ENCODE measurements around the gene DOK5. TPM values are rescaled to one million over a fixed set of nuclear protein-coding genes. Genes with fewer than 3 reads are reported as not detected.

DOK5 gene
- total and polyA plus RNA-seq, 2 donors (not counting 3 experiments of a cell fraction or from before 2014, with no cell fraction given): 3.5 to 14.2 TPM

DNA sequence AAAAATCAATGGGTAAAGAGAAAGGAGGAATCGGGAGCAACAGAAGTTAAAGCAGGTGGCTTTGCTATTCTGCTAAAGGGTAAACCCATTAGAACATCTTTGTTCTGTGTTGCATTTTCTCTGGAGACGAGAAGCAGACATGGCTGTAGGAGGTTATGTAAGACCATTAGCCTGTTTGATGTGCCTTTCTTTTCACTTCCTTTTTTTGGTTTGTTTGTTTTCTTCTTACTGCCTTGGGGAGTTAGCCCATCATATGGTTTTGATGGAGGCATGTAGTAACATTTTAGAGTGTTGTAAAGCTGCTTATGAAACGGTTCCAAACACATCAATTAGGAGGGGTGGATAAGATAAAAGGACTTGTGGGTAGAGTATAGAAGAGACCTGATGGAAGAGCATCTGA, 131.0 kb downstream of the DOK5 start:
- H3K79me2 ChIP-seq (ENCODE audit: control insufficient read depth, insufficient read depth, low read length): no peaks in the 10 kb centered on the region
- dilution Hi-C loops (cut with MboI; ENCODE audit: extremely low pct_ligation_motif_present, low sequenced_read_pairs): no loop called here
- H3K36me3 ChIP-seq (ENCODE audit: control insufficient read depth in 2 of 2, extremely low read depth in 1 of 2, insufficient read depth in 2 of 2, low read length in 2 of 2): no peaks in the 10 kb centered on the region
- no peak overlapping the region for H3K4me2 ChIP-seq (ENCODE audit: insufficient read depth, low read length)
- no peaks in the 10 kb centered on the region for H3K4me1 ChIP-seq (ENCODE audit: control insufficient read depth, extremely low read depth, insufficient read depth, low read length)
- H3K4me3 ChIP-seq (replicated peaks in 1 of 3; ENCODE audit: insufficient read depth in 1 of 3, low read depth in 1 of 3, low read length in 3 of 3): no peak overlapping the region
- no peaks in the 10 kb centered on the region for H3K27me3 ChIP-seq (ENCODE audit: control insufficient read depth in 2 of 2, insufficient read depth in 2 of 2, low read length in 2 of 2)
- FAIRE-seq (no peak), DNase-seq (ENCODE audit: low read depth, low spot score) (no peak)
- no TSS peak for BruUV-seq (replicated peaks)
- H3K9me1 ChIP-seq (replicated peaks; ENCODE audit: control insufficient read depth, extremely low read depth, insufficient read depth, low read length): no peaks in the 10 kb centered on the region
- no peak overlapping the region for H2AFZ ChIP-seq (ENCODE audit: low read depth, low read length)
- TF ChIP-seq POLR2A (IDR thresholded peaks at IDR 0.05; ENCODE audit: low read depth, low read length) (no peak), FOS (IDR thresholded peaks at IDR 0.05; ENCODE audit: borderline replicate concordance, insufficient read depth, low read length) (no peak), EZH2 (IDR thresholded peaks at IDR 0.05; ENCODE audit: borderline replicate concordance, low read depth, low read length, severe bottlenecking) (no peak), CTCF (IDR thresholded peaks at IDR 0.05; ENCODE audit: extremely low read depth in 1 of 2, insufficient read depth in 1 of 2, low read depth in 1 of 2, low read length in 2 of 2) (no peak), JUN (IDR thresholded peaks at IDR 0.05; ENCODE audit: borderline replicate concordance, insufficient read depth, insufficient read length, low read depth) (no peak), MAX (IDR thresholded peaks at IDR 0.05; ENCODE audit: insufficient read depth, insufficient read length) (no peak), GATA2 (IDR thresholded peaks at IDR 0.05; ENCODE audit: insufficient read depth, insufficient read length, low read depth, low read length) (no peak), MYC (IDR thresholded peaks at IDR 0.05; ENCODE audit: low read depth, low read length) (no peak)
- no peak overlapping the region for H3K27ac ChIP-seq (ENCODE audit: insufficient read depth, low read depth, low read length)
- no peaks in the 10 kb centered on the region for H4K20me1 ChIP-seq (replicated peaks; ENCODE audit: control insufficient read depth, extremely low read depth, insufficient read depth, low read length)
- ChIA-PET POLR2A (no interaction called here), CTCF (no interaction called here)
- intact Hi-C loops (cut with micrococcal nuclease): no loop called here
- H3K9ac ChIP-seq (replicated peaks; ENCODE audit: extremely low read depth, insufficient read depth, low read length): no peak overlapping the region
- no peaks in the 10 kb centered on the region for H3K9me3 ChIP-seq (replicated peaks; ENCODE audit: control insufficient read depth, insufficient read depth, low read length)
